ENCODE results near the gene TRAF3IP3. TPM values are rescaled to one million over a fixed set of nuclear protein-coding genes. Genes with fewer than 3 reads are reported as not detected.

The TRAF3IP3 gene
- total RNA-seq, 6 donors from 2014 or later = 6.4 to 58.7 (median 10.8) TPM

- DNase-seq = no peak
- Histone ChIP-seq H3K4me1 (no peaks in the 10 kb centered on the region), H3K27me3 (no peaks in the 10 kb centered on the region), H3K9me3 (no peaks in the 10 kb centered on the region), H3K27ac (no peak overlapping the region), H3K4me3 (no peak overlapping the region), H3K36me3 (no peaks in the 10 kb centered on the region)
- 77 to 90% methylated on average over 3 of the region's 3 CpGs for WGBS, 2 donors
- no peak for ATAC-seq (ENCODE audit: low FRiP score in 2 of 2)
- no peak for TF ChIP-seq POLR2AphosphoS5 (IDR thresholded peaks at IDR 0.05)
- no peak for TF ChIP-seq CTCF (IDR thresholded peaks at IDR 0.05)
- no peak for TF ChIP-seq POLR2A (IDR thresholded peaks at IDR 0.05)
- no peak for TF ChIP-seq EP300 (IDR thresholded peaks at IDR 0.05)
Observed at GRCh38 chr1:209710847-209711246, 45.0 kb upstream of the TRAF3IP3 start.

GRCh38 chr1:209714338-209714737, 41.5 kb upstream of the TRAF3IP3 start:
- no peak overlapping the region for H3K4me3 ChIP-seq
- no peaks in the 10 kb centered on the region for H3K27me3 ChIP-seq
- DNase-seq (no peak), ATAC-seq (ENCODE audit: low FRiP score in 2 of 2) (no peak)
- H3K27ac ChIP-seq = no peak overlapping the region
- H3K36me3 ChIP-seq = no peaks in the 10 kb centered on the region
- H3K4me1 ChIP-seq = no peaks in the 10 kb centered on the region
- H3K9me3 ChIP-seq = no peaks in the 10 kb centered on the region
- 79 to 90% methylated on average over 2 of the region's 2 CpGs for WGBS, 2 donors
- TF ChIP-seq POLR2AphosphoS5 (IDR thresholded peaks at IDR 0.05) = no peak
- no peak for TF ChIP-seq EP300 (IDR thresholded peaks at IDR 0.05)
- TF ChIP-seq CTCF (IDR thresholded peaks at IDR 0.05) = no peak

GRCh38 chr1:209715314-209715713, 40.5 kb upstream of the TRAF3IP3 start:
- no peak for DNase-seq
- no peak for ATAC-seq (ENCODE audit: low FRiP score in 2 of 2)
- no peaks in the 10 kb centered on the region for H3K9me3 ChIP-seq

GRCh38 chr1:209717818-209718217, 38.0 kb upstream of the TRAF3IP3 start:
- DNase-seq = no peak
- TF ChIP-seq CTCF (IDR thresholded peaks at IDR 0.05) = no peak
- no peak for TF ChIP-seq POLR2A (IDR thresholded peaks at IDR 0.05)
- TF ChIP-seq POLR2AphosphoS5 (IDR thresholded peaks at IDR 0.05) = no peak
- no peak for TF ChIP-seq EP300 (IDR thresholded peaks at IDR 0.05)
- no peak for ATAC-seq (ENCODE audit: low FRiP score in 2 of 2)
- Histone ChIP-seq H3K36me3 (no peaks in the 10 kb centered on the region), H3K4me3 (no peak overlapping the region), H3K9me3 (no peaks in the 10 kb centered on the region), H3K27ac (no peak overlapping the region), H3K4me1 (no peaks in the 10 kb centered on the region), H3K27me3 (no peaks in the 10 kb centered on the region)
- 76 to 78% methylated on average over 2 of the region's 2 CpGs for WGBS, 2 donors

More at GRCh38 chr1:209715314-209715713, 40.5 kb upstream of the TRAF3IP3 start:
- H3K27me3 ChIP-seq = no peaks in the 10 kb centered on the region
- no peak overlapping the region for H3K4me3 ChIP-seq
- no peaks in the 10 kb centered on the region for H3K36me3 ChIP-seq
- no peaks in the 10 kb centered on the region for H3K4me1 ChIP-seq
- no peak overlapping the region for H3K27ac ChIP-seq
- TF ChIP-seq POLR2A (IDR thresholded peaks at IDR 0.05) (no peak), EP300 (IDR thresholded peaks at IDR 0.05) (no peak), POLR2AphosphoS5 (IDR thresholded peaks at IDR 0.05) (no peak), CTCF (IDR thresholded peaks at IDR 0.05) (no peak)

GRCh38 chr1:209720326-209720725, 35.5 kb upstream of the TRAF3IP3 start:
- Histone ChIP-seq H3K36me3 (no peaks in the 10 kb centered on the region), H3K27ac (no peak overlapping the region), H3K27me3 (no peaks in the 10 kb centered on the region), H3K4me3 (no peak overlapping the region), H3K9me3 (no peaks in the 10 kb centered on the region), H3K4me1 (no peaks in the 10 kb centered on the region)
- TF ChIP-seq EP300 (IDR thresholded peaks at IDR 0.05) (no peak), POLR2A (IDR thresholded peaks at IDR 0.05) (no peak), CTCF (IDR thresholded peaks at IDR 0.05) (no peak), POLR2AphosphoS5 (IDR thresholded peaks at IDR 0.05) (no peak)
- no peak for DNase-seq
- WGBS, 2 donors = 83 to 85% methylated on average over 4 of the region's 4 CpGs
- ATAC-seq (ENCODE audit: low FRiP score in 2 of 2) = no peak

Measured in upper lobe of left lung (tissue), 6 donors.